WTC11 (cell line): ENCODE results near the gene CCR3. TPM values are rescaled to one million over a fixed set of nuclear protein-coding genes. Genes with fewer than 3 reads are reported as not detected.

Source experiments
- ATAC-seq: fragments of 200-7000 bp; cut with Tn5 transposase; 2 replicates; pipeline ENCODE4 v1.10.0; 2021; ENCODE audit warnings: mild to moderate bottlenecking, moderate library complexity
- CTCF ChIA-PET: fragments of 300-600 bp; sonication (Branson Sonifier 250); formaldehyde crosslinking; loops from one replicate; lab custom pipeline; 2021; ENCODE audit warnings: antibody characterized with exemption; lab: Charles Lee
- POLR2A ChIA-PET: fragments of 350-600 bp; sonication (Branson Sonifier 250); formaldehyde crosslinking; loops from one replicate; lab custom pipeline; 2021; ENCODE audit warnings: antibody characterized with exemption; lab: Charles Lee
- DNase-seq: peaks from one replicate; pipeline ENCODE4 v3.0.0; 2021; ENCODE audit warnings: low spot score
- H3K27ac Mint-ChIP-seq: 2 replicates; pipeline ENCODE4 v1.8.0; 2021; ENCODE audit warnings: mixed read lengths
- H3K27me3 Mint-ChIP-seq: 2 replicates; pipeline ENCODE4 v1.8.0; 2021; ENCODE audit warnings: low read depth, mild to moderate bottlenecking, moderate library complexity, mixed read lengths
- H3K36me3 Mint-ChIP-seq: 2 replicates; pipeline ENCODE4 v1.8.0; 2021; ENCODE audit warnings: mixed read lengths
- H3K4me1 Mint-ChIP-seq: 2 replicates; pipeline ENCODE4 v1.8.0; 2022; ENCODE audit warnings: mixed read lengths
- H3K4me3 Mint-ChIP-seq: 2 replicates; pipeline ENCODE4 v1.8.0; 2021; ENCODE audit warnings: mild to moderate bottlenecking, moderate library complexity, mixed read lengths
- H3K9me3 Mint-ChIP-seq: 2 replicates; pipeline ENCODE4 v1.8.0; 2021; ENCODE audit warnings: mixed read lengths
- ATF2 ChIP-seq: sonication (generic); formaldehyde crosslinking; IDR thresholded peaks from 2 replicates; pipeline ENCODE4 v1.8.1; 2022; ENCODE audit warnings: low read depth, missing genetic modification reagents, borderline replicate concordance
- ATF3 ChIP-seq: sonication (generic); formaldehyde crosslinking; conservative IDR thresholded peaks from 2 replicates; pipeline ENCODE4 v1.8.1; 2022; ENCODE audit warnings: mild to moderate bottlenecking, missing genetic modification reagents
- CREB1 ChIP-seq: sonication (generic); formaldehyde crosslinking; IDR thresholded peaks from 2 replicates; pipeline ENCODE4 v1.8.0; 2023; ENCODE audit warnings: mild to moderate bottlenecking, missing genetic modification reagents
- CREM ChIP-seq: sonication (generic); formaldehyde crosslinking; IDR thresholded peaks from 2 replicates; pipeline ENCODE4 v1.8.1; 2022; ENCODE audit warnings: mild to moderate bottlenecking, missing genetic modification reagents, moderate library complexity
- E2F5 ChIP-seq: sonication (generic); formaldehyde crosslinking; IDR thresholded peaks from 2 replicates; pipeline ENCODE4 v1.8.1; 2022; ENCODE audit warnings: mild to moderate bottlenecking, moderate library complexity, missing genetic modification reagents
- ESRRA ChIP-seq: sonication (generic); formaldehyde crosslinking; IDR thresholded peaks from 2 replicates; pipeline ENCODE4 v1.8.1; 2022; ENCODE audit warnings: mild to moderate bottlenecking, missing genetic modification reagents, borderline replicate concordance
- NR1H2 ChIP-seq: sonication (generic); formaldehyde crosslinking; IDR thresholded peaks from 2 replicates; pipeline ENCODE4 v1.9.0; 2021; ENCODE audit warnings: mild to moderate bottlenecking, moderate library complexity, missing genetic modification reagents
- TEAD1 ChIP-seq: sonication (generic); formaldehyde crosslinking; IDR thresholded peaks from 2 replicates; pipeline ENCODE4 v1.8.0; 2022; ENCODE audit warnings: mild to moderate bottlenecking, missing genetic modification reagents
- USF1 ChIP-seq: sonication (generic); formaldehyde crosslinking; IDR thresholded peaks from 2 replicates; pipeline ENCODE4 v1.8.0; 2022; ENCODE audit warnings: mild to moderate bottlenecking, missing genetic modification reagents
- USF2 ChIP-seq: sonication (generic); formaldehyde crosslinking; IDR thresholded peaks from 2 replicates; pipeline ENCODE4 v1.8.1; 2023; ENCODE audit warnings: mild to moderate bottlenecking, missing genetic modification reagents, moderate library complexity
- ZBTB21 ChIP-seq: sonication (generic); formaldehyde crosslinking; IDR thresholded peaks from 2 replicates; pipeline ENCODE4 v1.8.1; 2023; ENCODE audit warnings: mild to moderate bottlenecking, missing genetic modification reagents, borderline replicate concordance
- ZNF263 ChIP-seq: sonication (generic); formaldehyde crosslinking; IDR thresholded peaks from 2 replicates; pipeline ENCODE4 v1.8.1; 2022; ENCODE audit warnings: low read depth, mild to moderate bottlenecking, moderate library complexity, missing genetic modification reagents
- total RNA-seq: library from RNA; stranded (reverse); gene quantifications from 3 replicates; pipeline ENCODE4 v1.2.3, GENCODE V29; 2021
- TF ChIP-seq, protein P1 (sequence below): sonication (generic); formaldehyde crosslinking; IDR thresholded peaks from 2 replicates; pipeline ENCODE4 v1.8.0; 2022; ENCODE audit warnings: mild to moderate bottlenecking, missing genetic modification reagents
- TF ChIP-seq, protein P2 (sequence below): sonication (generic); formaldehyde crosslinking; IDR thresholded peaks from 2 replicates; pipeline ENCODE4 v1.8.1; 2022; ENCODE audit warnings: low read depth, mild to moderate bottlenecking, moderate library complexity, missing genetic modification reagents, borderline replicate concordance
- TF ChIP-seq, protein P3 (sequence below): sonication (generic); formaldehyde crosslinking; IDR thresholded peaks from 2 replicates; pipeline ENCODE4 v1.8.1; 2023; ENCODE audit warnings: mild to moderate bottlenecking, missing genetic modification reagents, borderline replicate concordance

Gene CCR3
- total RNA-seq, 1 experiment from 2014 or later = not detected

DNA sequence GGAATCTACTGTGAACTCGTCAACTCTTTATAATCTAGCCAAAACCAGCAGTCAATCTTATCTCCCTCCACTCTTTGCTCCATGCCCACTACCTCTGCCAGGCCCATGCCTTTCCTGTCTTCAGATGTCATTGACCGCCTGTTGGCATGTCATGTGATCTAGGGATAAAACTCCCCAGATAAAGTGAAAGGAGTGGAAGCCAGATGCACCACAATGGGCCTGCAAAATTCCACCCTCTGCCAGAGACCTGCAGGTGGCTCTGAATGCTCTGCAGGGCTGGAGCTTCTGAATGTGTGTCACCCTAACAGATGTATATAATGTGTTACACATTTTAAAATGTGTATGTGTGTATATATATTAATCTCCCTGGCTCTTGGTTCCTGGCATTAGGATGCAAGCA is 2.3 kb upstream of the CCR3 start:
- H3K9me3 Mint-ChIP-seq = no peaks in the 10 kb centered on the region

GRCh38 chr3:46243560-46243959 is 1.3 kb downstream of the CCR3 start:
- POLR2A ChIA-PET = no interaction called here
- no peaks in the 10 kb centered on the region for H3K9me3 Mint-ChIP-seq
- no peaks in the 10 kb centered on the region for H3K36me3 Mint-ChIP-seq
- no peak for TF ChIP-seq ESRRA (CRISPR knock-in tag)
- TF ChIP-seq TEAD1 = no peak
- TF ChIP-seq USF1 (CRISPR knock-in tag) = no peak
- TF ChIP-seq, protein P1, sequence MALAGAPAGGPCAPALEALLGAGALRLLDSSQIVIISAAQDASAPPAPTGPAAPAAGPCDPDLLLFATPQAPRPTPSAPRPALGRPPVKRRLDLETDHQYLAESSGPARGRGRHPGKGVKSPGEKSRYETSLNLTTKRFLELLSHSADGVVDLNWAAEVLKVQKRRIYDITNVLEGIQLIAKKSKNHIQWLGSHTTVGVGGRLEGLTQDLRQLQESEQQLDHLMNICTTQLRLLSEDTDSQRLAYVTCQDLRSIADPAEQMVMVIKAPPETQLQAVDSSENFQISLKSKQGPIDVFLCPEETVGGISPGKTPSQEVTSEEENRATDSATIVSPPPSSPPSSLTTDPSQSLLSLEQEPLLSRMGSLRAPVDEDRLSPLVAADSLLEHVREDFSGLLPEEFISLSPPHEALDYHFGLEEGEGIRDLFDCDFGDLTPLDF (CRISPR knock-in tag) = no peak
- TF ChIP-seq, protein P2, sequence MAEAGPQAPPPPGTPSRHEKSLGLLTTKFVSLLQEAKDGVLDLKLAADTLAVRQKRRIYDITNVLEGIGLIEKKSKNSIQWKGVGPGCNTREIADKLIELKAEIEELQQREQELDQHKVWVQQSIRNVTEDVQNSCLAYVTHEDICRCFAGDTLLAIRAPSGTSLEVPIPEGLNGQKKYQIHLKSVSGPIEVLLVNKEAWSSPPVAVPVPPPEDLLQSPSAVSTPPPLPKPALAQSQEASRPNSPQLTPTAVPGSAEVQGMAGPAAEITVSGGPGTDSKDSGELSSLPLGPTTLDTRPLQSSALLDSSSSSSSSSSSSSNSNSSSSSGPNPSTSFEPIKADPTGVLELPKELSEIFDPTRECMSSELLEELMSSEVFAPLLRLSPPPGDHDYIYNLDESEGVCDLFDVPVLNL (CRISPR knock-in tag) = no peak
- TF ChIP-seq ZNF263 (CRISPR knock-in tag) = no peak
- TF ChIP-seq NR1H2 (CRISPR knock-in tag) = no peak
- no peak for TF ChIP-seq E2F5
- no peak for TF ChIP-seq ZBTB21
- TF ChIP-seq ATF3 = no peak
- TF ChIP-seq CREB1 (CRISPR knock-in tag) = no peak
- TF ChIP-seq CREM (CRISPR knock-in tag) = no peak
- TF ChIP-seq ATF2 (CRISPR knock-in tag) = no peak
- TF ChIP-seq, protein P3, sequence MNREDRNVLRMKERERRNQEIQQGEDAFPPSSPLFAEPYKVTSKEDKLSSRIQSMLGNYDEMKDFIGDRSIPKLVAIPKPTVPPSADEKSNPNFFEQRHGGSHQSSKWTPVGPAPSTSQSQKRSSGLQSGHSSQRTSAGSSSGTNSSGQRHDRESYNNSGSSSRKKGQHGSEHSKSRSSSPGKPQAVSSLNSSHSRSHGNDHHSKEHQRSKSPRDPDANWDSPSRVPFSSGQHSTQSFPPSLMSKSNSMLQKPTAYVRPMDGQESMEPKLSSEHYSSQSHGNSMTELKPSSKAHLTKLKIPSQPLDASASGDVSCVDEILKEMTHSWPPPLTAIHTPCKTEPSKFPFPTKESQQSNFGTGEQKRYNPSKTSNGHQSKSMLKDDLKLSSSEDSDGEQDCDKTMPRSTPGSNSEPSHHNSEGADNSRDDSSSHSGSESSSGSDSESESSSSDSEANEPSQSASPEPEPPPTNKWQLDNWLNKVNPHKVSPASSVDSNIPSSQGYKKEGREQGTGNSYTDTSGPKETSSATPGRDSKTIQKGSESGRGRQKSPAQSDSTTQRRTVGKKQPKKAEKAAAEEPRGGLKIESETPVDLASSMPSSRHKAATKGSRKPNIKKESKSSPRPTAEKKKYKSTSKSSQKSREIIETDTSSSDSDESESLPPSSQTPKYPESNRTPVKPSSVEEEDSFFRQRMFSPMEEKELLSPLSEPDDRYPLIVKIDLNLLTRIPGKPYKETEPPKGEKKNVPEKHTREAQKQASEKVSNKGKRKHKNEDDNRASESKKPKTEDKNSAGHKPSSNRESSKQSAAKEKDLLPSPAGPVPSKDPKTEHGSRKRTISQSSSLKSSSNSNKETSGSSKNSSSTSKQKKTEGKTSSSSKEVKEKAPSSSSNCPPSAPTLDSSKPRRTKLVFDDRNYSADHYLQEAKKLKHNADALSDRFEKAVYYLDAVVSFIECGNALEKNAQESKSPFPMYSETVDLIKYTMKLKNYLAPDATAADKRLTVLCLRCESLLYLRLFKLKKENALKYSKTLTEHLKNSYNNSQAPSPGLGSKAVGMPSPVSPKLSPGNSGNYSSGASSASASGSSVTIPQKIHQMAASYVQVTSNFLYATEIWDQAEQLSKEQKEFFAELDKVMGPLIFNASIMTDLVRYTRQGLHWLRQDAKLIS = no peak
- CTCF ChIA-PET = interaction anchor here (1.0 to 1.1 kb wide), 2 partner anchors 33 to 125 kb away, joined by 3 to 4 read pairs; no protein-coding TSS in a partner anchor
- H3K4me1 Mint-ChIP-seq = peaks cover 24% of the 10 kb centered on the region
- H3K4me3 Mint-ChIP-seq = no peak overlapping the region
- no peak for DNase-seq
- H3K27ac Mint-ChIP-seq = no peak overlapping the region
- no peaks in the 10 kb centered on the region; the same call in 1 of the 2 replicates for H3K27me3 Mint-ChIP-seq
- no peak for ATAC-seq

More for the DNA sequence above, 2.3 kb upstream of the CCR3 start:
- CTCF ChIA-PET = interaction anchor here (0.8 to 1.6 kb wide), 3 partner anchors 27 to 37 kb away, joined by 3 to 6 read pairs (median 3); partner anchors contain the start of gene CCR1
- H3K4me1 Mint-ChIP-seq = peaks cover 24% of the 10 kb centered on the region
- H3K27ac Mint-ChIP-seq = no peak overlapping the region
- no peak overlapping the region for H3K4me3 Mint-ChIP-seq
- no peak for DNase-seq
- peak; percentile 53 for ATAC-seq
- TF ChIP-seq USF1 (CRISPR knock-in tag) (no peak), USF2 (CRISPR knock-in tag) (0 out of 2 replicates have a peak, but pooled peaks have one; percentile 15)
- H3K27me3 Mint-ChIP-seq = peaks cover 3% of the 10 kb centered on the region; the same call in 1 of the 2 replicates
- POLR2A ChIA-PET = no interaction called here
- H3K36me3 Mint-ChIP-seq = no peaks in the 10 kb centered on the region
